ENCODE results near the gene RNU6-1.

The RNU6-1 gene

GRCh38 chr15:67796196-67797127, 43.4 kb downstream of the RNU6-1 start:
- no peak for DNase-seq

GRCh38 chr15:67794832-67795574, 44.8 kb downstream of the RNU6-1 start:
- peak; percentile 79 for DNase-seq

GRCh38 chr15:67792250-67792942, 47.4 kb downstream of the RNU6-1 start:
- DNase-seq: no peak

GRCh38 chr15:67790610-67791319, 49.1 kb downstream of the RNU6-1 start:
- no peak for DNase-seq

Measured in activated CD4-positive, alpha-beta T cell treated with anti-CD3 and anti-CD28 coated beads for 48 hours (primary cell).